HG02759 (cell line): ENCODE data around the gene NPAS2.

Source experiments
- ATAC-seq: cut with Tn5 transposase; IDR thresholded peaks from one replicate; pipeline ENCODE4 v1.9.1; 2021; ENCODE audit warnings: mild to moderate bottlenecking, moderate library complexity; ENCODE audit not compliant: unreplicated experiment

NPAS2 gene

GRCh38 chr2:100793220-100793619 is 26.7 kb upstream of the NPAS2 start:
- ATAC-seq: no peak

DNA sequence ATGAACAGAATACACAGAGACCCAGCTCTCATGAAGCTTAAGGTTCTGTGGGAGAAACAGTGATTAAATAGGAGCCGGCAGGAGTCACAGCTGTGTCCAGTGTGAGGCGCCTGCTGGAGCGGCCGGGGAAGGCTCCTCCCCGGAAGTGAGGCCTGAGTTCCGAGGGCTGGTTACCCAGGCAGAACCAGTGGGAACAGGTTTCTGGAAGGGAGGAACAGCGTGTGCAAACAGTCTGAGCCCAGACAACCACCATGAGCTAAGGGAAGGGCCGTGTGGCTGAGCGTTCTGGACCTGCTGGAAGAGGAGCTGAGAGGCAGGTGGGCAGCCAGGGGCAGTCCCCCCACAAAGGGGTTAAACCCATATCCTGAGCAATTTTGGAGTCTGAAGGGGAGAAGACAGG is 26.0 kb upstream of the NPAS2 start:
- no peak for ATAC-seq

DNA sequence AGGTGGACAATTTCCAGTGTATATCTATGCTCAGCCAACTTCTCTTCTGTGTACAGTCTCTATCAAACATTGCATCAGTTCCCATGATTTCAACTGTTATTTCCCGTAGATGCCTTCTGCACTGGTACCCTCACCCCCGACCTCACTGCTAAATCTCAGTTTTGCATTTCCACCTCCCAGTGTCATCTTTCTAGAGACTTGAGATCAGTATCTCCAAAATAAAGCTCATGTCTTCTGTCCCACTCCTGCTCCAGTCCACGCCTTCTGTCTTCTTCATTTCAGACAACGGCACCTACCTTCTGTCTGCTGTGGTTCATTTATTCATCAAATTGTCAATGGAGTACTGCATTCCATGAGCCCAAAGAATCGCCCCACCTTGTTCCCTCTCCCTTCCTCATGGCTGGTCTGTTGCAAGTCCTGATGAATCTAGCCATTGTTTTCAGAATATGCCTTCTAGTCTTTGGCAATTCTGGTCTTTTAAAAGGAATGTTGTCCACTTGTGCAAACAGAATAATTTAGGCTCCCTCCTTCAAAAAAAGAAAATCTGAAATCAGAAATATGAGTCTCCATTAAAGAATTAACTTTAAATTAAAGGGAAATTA is 23.3 kb upstream of the NPAS2 start:
- ATAC-seq: no peak

DNA sequence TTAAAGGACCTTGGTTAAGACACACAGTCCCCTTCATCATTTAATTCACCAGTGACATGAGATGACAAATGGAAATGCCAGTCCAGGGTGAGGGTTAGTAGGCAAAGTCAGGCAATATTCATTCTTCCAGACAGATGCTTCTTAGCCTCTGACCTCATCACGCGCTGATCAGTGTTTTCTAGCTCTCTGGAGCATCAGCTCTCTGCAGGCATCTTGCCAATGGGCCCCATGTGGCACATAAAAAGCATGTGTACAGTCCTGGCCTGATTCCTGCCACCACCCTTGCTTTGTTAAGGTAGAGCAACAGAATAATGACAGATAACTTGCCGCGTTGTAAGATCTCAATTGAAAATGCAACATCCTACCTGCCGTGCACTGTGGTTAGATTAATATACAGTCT is 20.3 kb upstream of the NPAS2 start:
- ATAC-seq: no peak

DNA sequence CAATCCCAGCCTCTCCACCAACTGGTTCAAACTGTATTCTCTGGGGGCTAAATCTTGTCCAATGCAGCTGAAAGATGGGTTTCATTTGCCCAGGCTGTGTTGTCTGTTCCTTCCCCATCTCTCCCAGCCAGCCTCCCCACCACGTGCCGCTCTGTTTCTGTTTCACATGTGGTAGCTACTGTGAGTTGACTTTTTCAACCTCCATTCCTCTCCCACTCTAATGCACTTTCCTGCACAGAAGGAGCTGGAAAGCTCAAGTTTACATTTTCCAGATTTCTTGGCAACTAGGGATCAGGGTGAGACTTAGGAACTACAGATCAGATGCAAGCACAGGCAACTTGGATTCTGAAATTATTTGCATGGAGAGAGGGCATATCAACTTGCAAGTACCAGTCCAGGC is 19.0 kb upstream of the NPAS2 start:
- no peak for ATAC-seq

- ATAC-seq: no peak
Measured at GRCh38 chr2:100801402-100801801, 18.5 kb upstream of the NPAS2 start.

GRCh38 chr2:100802066-100802465 is 17.9 kb upstream of the NPAS2 start:
- no peak for ATAC-seq

GRCh38 chr2:100803334-100803733 is 16.6 kb upstream of the NPAS2 start:
- no peak for ATAC-seq

GRCh38 chr2:100806550-100806949 is 13.4 kb upstream of the NPAS2 start:
- ATAC-seq: no peak

DNA sequence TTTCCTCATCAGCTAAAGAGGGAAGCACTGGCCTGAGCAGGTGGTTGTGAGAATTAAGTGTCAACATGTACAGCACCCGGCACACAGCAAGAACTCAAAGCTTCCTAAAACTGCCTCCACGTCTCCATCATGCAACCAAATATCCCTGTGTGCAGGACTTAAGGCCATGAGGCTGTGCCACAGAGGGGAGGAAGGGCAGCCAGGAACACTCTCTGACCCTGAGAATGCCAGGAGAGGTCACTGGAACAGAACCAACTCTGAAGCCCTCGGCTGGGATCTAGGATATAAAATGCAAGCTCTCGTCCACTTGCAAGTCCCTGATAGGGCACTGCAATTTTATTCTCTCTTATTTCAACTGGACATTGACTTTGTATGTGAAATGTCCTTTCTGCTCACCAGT is 12.2 kb upstream of the NPAS2 start:
- no peak for ATAC-seq

GRCh38 chr2:100808582-100808981 is 11.4 kb upstream of the NPAS2 start:
- no peak for ATAC-seq

- no peak for ATAC-seq
Measured at GRCh38 chr2:100809506-100809905, 10.4 kb upstream of the NPAS2 start.

DNA sequence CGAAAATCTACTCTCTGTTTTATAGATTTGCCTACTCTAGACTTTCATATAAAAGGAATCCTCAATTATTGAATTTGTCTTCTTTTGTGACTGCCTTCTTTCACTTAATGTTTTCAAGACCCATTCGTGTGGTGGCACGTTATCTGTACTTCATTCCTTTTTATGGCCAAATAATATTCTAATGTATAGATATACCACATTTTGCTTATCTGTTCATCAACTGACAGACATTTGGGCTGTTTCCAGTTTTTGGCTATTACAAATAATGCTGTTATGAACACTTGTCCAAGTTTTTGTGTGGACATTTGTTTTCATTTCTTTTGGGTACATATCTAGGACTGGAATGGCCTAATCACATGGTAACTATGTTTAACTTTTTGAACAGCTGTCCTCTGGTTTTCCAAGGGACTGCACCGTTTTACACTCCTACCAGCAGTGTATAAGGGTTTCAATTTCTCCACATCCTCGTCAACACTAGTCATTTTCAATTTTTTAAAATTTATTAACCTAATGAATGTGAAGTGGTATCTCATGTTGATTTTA is 9.3 kb upstream of the NPAS2 start:
- no peak for ATAC-seq

GRCh38 chr2:100812116-100812515 is 7.8 kb upstream of the NPAS2 start:
- no peak for ATAC-seq

- no peak for ATAC-seq
Measured at GRCh38 chr2:100812573-100812972, 7.4 kb upstream of the NPAS2 start.

- no peak for ATAC-seq
Measured at GRCh38 chr2:100813527-100813926, 6.4 kb upstream of the NPAS2 start.

- ATAC-seq: no peak
Measured at GRCh38 chr2:100814043-100814442, 5.9 kb upstream of the NPAS2 start.

DNA sequence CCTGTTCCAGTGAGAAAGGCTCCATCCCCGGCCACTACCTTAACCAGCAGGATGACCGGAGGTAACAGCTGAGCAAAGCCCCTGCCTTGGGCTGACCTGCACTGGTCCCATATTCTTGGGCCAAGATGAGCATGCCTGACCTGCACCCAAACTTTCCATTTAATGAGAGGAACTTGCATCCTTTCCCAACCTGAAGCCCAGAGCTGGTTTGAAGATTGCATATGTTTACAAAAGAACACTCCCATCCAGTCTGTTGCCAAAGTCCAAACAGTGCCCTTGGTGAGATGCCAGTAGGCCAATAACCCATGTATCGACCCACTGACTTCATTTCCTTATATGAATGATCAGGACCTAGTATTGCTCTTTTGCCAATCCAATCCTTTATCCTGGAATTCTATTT is 5.5 kb upstream of the NPAS2 start:
- ATAC-seq: no peak

GRCh38 chr2:100817388-100817985 is 2.5 kb upstream of the NPAS2 start:
- no peak for ATAC-seq

- ATAC-seq: no peak
Measured at GRCh38 chr2:100818003-100818605, 1.8 kb upstream of the NPAS2 start.

DNA sequence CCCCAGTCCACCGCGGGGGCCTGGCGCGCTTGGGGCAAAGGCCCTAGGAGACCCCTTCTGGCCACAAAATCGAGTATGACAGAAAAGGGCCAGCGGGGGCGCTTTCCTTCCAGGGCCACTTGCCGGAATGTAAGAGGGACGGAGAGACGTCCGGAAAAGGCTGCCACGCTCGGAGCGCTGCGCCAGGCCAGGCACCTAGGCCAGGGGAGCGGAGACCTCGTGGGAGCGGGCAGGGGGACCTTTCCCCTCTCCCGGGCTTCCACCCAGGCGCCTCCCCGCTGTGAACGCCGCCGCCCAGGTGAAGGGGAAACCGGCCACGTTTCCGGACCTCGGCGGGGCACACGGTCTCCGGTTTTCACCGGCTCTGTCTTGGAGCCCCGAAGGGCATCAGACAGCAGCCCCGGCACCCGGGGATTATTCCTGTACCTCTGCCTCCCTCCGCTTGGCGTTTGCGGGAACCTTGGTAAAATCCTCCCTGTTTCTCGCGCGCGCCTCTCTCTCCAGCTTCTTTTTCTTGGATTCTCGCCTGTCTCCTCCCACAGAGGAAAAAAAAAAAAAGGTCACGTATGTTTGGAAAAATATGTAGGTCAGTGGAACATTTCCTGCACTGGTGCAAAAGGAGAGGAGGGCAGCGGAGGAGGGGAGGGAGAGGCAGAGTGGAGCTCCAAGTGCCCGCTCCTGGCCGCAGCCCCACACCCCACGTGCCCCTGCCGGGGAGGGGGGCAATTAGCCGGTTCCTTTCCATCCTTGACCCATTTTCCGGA is 1.2 kb upstream of the NPAS2 start:
- ATAC-seq: no peak

DNA sequence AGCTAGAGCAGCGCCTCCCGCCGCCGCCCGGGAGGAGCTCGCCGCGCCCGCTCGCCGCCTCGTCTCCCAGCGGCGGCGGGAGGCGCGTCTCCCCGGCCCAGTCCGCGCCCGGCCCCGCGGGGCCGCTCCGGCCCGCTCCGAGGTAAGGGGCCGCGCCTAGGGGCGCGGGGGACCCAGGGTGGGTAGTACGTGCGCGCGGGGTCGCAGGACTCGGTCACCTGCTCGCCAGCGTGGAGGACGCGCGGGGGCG is 259 bp downstream of the NPAS2 start:
- no peak for ATAC-seq
